H1 (cell line): ENCODE data around the gene ZXDC.

ENCODE experiments used
- CEBPB ChIP-seq: IDR thresholded peaks from 2 replicates; pipeline ENCODE4 v1.6.1; 2012; ENCODE audit warnings: low read depth, low read length
- CHD1 ChIP-seq: IDR thresholded peaks from 2 replicates; pipeline ENCODE4 v1.6.1; 2012; ENCODE audit warnings: low read depth, low read length, improper control_type of control experiment
- EZH2 ChIP-seq: fragments of 200-600 bp; sonication (generic); IDR thresholded peaks from 2 replicates; pipeline ENCODE4 v1.7.1; 2012; ENCODE audit warnings: low read depth, mild to moderate bottlenecking, moderate library complexity, low read length, inconsistent platforms; ENCODE audit not compliant: severe bottlenecking
- POLR2A ChIP-seq, 2 experiments: IDR thresholded peaks; 1 replicate in 1 of 2; 2 replicates in 1 of 2; pipeline ENCODE4 v1.6.1; 2011; ENCODE audit warnings: low read depth in 2 of 2, low read length in 2 of 2, mild to moderate bottlenecking in 2 of 2; ENCODE audit errors: control extremely low read depth in 1 of 2
- POLR2AphosphoS5 ChIP-seq: IDR thresholded peaks from 2 replicates; pipeline ENCODE4 v1.6.1; 2011; ENCODE audit warnings: low read depth, low read length
- USF2 ChIP-seq: IDR thresholded peaks from 2 replicates; pipeline ENCODE4 v1.6.1; 2011; ENCODE audit warnings: low read length, improper control_type of control experiment
- ZNF274 ChIP-seq: IDR thresholded peaks from 2 replicates; pipeline ENCODE4 v1.7.0; 2012; ENCODE audit warnings: low read length, borderline replicate concordance; ENCODE audit errors: extremely low read depth
- TF ChIP-seq, protein P1 (sequence below), 3 experiments: IDR thresholded peaks; 1 replicate in 2 of 3; 2 replicates in 1 of 3; pipeline versions ENCODE4 v1.5.1 to v1.6.1; 2011; ENCODE audit warnings: low read length in 3 of 3, mild to moderate bottlenecking in 3 of 3, inconsistent platforms in 2 of 3, low read depth in 1 of 3, moderate library complexity in 1 of 3; ENCODE audit not compliant: insufficient read depth in 1 of 3; ENCODE audit errors: control extremely low read depth in 1 of 3

DNA sequence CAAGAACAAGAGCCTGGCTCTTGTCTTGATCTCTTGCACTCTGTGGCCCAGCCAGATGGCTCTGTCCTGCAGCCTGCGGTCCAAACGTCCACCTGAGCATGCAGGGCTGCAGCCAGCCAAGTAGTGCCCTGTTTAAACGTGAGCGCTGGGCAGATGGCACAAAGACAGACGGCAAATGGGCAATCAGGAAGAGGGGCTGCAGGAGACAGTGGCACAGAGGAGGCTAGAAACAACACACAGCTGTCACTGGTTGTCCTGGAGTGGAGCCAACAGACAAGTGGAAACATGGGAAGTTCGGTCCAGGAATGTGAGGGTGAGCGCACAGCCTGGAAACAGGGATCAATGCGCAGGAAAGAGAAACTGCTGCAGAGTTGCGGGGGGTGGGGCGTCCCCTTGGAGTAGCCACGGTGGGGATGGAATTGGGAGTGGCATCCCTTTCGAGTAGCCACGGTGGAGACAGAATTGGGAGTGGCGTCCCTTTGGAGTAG, 10.7 kb upstream of the ZXDC start:
- TF ChIP-seq EZH2 (no peak), CEBPB (no peak), USF2 (no peak), POLR2AphosphoS5 (no peak), CHD1 (no peak), POLR2A (IDR thresholded peaks at IDR 0.05; ENCODE audit: control extremely low read depth in 1 of 2, low read depth in 2 of 2, low read length in 2 of 2) (no peak), ZNF274 (no peak)
- TF ChIP-seq, protein P1, sequence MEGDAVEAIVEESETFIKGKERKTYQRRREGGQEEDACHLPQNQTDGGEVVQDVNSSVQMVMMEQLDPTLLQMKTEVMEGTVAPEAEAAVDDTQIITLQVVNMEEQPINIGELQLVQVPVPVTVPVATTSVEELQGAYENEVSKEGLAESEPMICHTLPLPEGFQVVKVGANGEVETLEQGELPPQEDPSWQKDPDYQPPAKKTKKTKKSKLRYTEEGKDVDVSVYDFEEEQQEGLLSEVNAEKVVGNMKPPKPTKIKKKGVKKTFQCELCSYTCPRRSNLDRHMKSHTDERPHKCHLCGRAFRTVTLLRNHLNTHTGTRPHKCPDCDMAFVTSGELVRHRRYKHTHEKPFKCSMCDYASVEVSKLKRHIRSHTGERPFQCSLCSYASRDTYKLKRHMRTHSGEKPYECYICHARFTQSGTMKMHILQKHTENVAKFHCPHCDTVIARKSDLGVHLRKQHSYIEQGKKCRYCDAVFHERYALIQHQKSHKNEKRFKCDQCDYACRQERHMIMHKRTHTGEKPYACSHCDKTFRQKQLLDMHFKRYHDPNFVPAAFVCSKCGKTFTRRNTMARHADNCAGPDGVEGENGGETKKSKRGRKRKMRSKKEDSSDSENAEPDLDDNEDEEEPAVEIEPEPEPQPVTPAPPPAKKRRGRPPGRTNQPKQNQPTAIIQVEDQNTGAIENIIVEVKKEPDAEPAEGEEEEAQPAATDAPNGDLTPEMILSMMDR (IDR thresholded peaks at IDR 0.05; ENCODE audit: control extremely low read depth in 1 of 3, insufficient read depth in 1 of 3, low read depth in 1 of 3, low read length in 3 of 3), result no peak
